Suprapubic skin (tissue), 4 donors: ENCODE data around the gene AZU1.

Source experiments
- EP300 ChIP-seq: sonication (generic); formaldehyde crosslinking; IDR thresholded peaks from one replicate; pipeline ENCODE4 v1.6.1; 2017; ENCODE audit warnings: antibody characterized with exemption
- POLR2A ChIP-seq, 2 donors: fragments of 450-650 bp; IDR thresholded peaks; one replicate each; pipeline ENCODE4 v1.6.1; 2017; ENCODE audit warnings: antibody characterized with exemption in 2 of 2, mild to moderate bottlenecking in 2 of 2, moderate library complexity in 2 of 2
- POLR2AphosphoS5 ChIP-seq, 3 donors: sonication (generic); formaldehyde crosslinking; IDR thresholded peaks; one replicate each; pipeline ENCODE4 v1.6.1; 2017; ENCODE audit warnings: antibody characterized with exemption in 3 of 3
- TF ChIP-seq, protein P1 (sequence below), 2 donors: fragments of 200-600 bp in 1 of 2; fragments of 450-650 bp in 1 of 2; sonication (generic) in 1 of 2; IDR thresholded peaks; one replicate each; pipeline ENCODE4 v1.5.1; 2016 to 2019; ENCODE audit warnings: antibody characterized with exemption in 2 of 2, mild to moderate bottlenecking in 1 of 2, moderate library complexity in 1 of 2

DNA sequence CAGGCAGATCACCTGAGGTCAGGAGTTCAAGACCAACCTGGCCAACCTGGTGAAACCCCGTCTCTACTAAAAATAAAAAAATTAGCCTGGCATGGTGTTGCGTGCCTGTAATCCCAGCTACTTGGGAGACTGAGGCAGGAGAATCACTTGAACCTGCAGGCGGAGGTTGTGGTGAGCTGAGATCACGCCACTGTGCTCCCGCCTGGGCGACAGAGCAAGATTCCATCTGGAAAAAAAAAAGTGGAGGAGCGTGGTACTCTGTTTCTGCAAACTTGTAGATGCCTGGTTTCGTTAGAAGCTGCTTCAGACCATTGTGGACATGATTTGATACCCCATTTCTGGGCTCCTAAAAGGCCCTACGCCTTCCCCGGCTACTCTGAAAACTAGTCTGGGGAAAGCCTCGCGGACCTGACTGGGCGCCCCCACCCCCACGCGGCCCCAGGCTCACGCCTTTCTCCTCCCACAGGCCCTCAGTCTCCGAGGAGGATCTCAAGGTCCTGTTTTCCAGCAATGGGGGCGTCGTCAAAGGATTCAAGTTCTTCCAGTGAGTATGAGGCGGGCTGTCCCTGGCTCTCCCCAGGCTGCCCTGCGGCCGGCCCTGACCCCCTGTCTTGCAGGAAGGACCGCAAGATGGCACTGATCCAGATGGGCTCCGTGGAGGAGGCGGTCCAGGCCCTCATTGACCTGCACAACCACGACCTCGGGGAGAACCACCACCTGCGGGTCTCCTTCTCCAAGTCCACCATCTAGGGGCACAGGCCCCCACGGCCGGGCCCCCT, 17.4 kb upstream of the AZU1 start:
- TF ChIP-seq POLR2A (IDR thresholded peaks at IDR 0.05) (no peak), POLR2AphosphoS5 (IDR thresholded peaks at IDR 0.05) (no peak), EP300 (no peak)
- TF ChIP-seq, protein P1, sequence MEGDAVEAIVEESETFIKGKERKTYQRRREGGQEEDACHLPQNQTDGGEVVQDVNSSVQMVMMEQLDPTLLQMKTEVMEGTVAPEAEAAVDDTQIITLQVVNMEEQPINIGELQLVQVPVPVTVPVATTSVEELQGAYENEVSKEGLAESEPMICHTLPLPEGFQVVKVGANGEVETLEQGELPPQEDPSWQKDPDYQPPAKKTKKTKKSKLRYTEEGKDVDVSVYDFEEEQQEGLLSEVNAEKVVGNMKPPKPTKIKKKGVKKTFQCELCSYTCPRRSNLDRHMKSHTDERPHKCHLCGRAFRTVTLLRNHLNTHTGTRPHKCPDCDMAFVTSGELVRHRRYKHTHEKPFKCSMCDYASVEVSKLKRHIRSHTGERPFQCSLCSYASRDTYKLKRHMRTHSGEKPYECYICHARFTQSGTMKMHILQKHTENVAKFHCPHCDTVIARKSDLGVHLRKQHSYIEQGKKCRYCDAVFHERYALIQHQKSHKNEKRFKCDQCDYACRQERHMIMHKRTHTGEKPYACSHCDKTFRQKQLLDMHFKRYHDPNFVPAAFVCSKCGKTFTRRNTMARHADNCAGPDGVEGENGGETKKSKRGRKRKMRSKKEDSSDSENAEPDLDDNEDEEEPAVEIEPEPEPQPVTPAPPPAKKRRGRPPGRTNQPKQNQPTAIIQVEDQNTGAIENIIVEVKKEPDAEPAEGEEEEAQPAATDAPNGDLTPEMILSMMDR (IDR thresholded peaks at IDR 0.05): no peak
